Cardiac muscle cell (in vitro differentiated cells and primary cell): ENCODE results near the gene ACAP1. TPM values are rescaled to one million over a fixed set of nuclear protein-coding genes. Genes with fewer than 3 reads are reported as not detected.

Experiments
- DNase-seq, 2 donors: peaks; one replicate each; pipeline versions ENCODE4 v3.0.0 to v3.0.0-alpha.2; 2010 to 2017; ENCODE audit warnings: low read depth in 1 of 2, low spot score in 1 of 2
- H3K27ac ChIP-seq: fragments of 200-600 bp; sonication (generic); 2 replicates; pipeline ENCODE4 v1.5.1; 2016
- H3K27me3 ChIP-seq: fragments of 200-600 bp; sonication (generic); 2 replicates; pipeline ENCODE4 v1.6.0; 2016; ENCODE audit warnings: control low read depth
- H3K36me3 ChIP-seq: fragments of 200-600 bp; sonication (generic); 2 replicates; pipeline ENCODE4 v1.5.1; 2016; ENCODE audit warnings: control low read depth
- H3K4me1 ChIP-seq: fragments of 200-600 bp; sonication (generic); 2 replicates; pipeline ENCODE4 v1.8.1; 2017; ENCODE audit warnings: low read depth, mild to moderate bottlenecking, mixed run types
- H3K4me3 ChIP-seq: fragments of 200-600 bp; sonication (generic); 2 replicates; pipeline ENCODE4 v1.5.1; 2016; ENCODE audit warnings: mild to moderate bottlenecking
- H3K9me3 ChIP-seq: fragments of 200-600 bp; sonication (generic); 2 replicates; pipeline ENCODE4 v1.5.1; 2017; ENCODE audit warnings: low read depth, mild to moderate bottlenecking, control low read depth
- polyA plus RNA-seq: library from polyadenylated mRNA; unstranded; fragments of >200 nt; fragmentation: Nextera tagmentation; extraction: Ambion mirVana; gene quantifications from 2 replicates; pipeline ENCODE4 v1.2.1, GENCODE V29; 2016
- total RNA-seq: library from RNA; depleted of rRNA; stranded (reverse); fragments of >200 nt; gene quantifications from 2 replicates; pipeline ENCODE4 v1.2.3, GENCODE V29; 2016
- TF ChIP-seq, protein P1 (sequence below): IDR thresholded peaks from 2 replicates; pipeline ENCODE4 v1.5.1; 2012; ENCODE audit warnings: low read depth, mild to moderate bottlenecking, low read length

ACAP1 gene
- total and polyA plus RNA-seq, 2 experiments from 2014 or later: 1.4 to 32.1 TPM

GRCh38 chr17:7383742-7384488, 47.6 kb downstream of the ACAP1 start:
- no peaks in the 10 kb centered on the region for H3K9me3 ChIP-seq
- TF ChIP-seq, protein P1, sequence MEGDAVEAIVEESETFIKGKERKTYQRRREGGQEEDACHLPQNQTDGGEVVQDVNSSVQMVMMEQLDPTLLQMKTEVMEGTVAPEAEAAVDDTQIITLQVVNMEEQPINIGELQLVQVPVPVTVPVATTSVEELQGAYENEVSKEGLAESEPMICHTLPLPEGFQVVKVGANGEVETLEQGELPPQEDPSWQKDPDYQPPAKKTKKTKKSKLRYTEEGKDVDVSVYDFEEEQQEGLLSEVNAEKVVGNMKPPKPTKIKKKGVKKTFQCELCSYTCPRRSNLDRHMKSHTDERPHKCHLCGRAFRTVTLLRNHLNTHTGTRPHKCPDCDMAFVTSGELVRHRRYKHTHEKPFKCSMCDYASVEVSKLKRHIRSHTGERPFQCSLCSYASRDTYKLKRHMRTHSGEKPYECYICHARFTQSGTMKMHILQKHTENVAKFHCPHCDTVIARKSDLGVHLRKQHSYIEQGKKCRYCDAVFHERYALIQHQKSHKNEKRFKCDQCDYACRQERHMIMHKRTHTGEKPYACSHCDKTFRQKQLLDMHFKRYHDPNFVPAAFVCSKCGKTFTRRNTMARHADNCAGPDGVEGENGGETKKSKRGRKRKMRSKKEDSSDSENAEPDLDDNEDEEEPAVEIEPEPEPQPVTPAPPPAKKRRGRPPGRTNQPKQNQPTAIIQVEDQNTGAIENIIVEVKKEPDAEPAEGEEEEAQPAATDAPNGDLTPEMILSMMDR: no peak
- peaks cover 45% of the 10 kb centered on the region for H3K27me3 ChIP-seq
- H3K36me3 ChIP-seq: no peaks in the 10 kb centered on the region
- H3K27ac ChIP-seq: no peak overlapping the region
- peak; percentile 38 to 72 for DNase-seq
- peak overlapping the region; percentile 15 for H3K4me3 ChIP-seq
- H3K4me1 ChIP-seq: no peaks in the 10 kb centered on the region

GRCh38 chr17:7384489-7385081, 48.3 kb downstream of the ACAP1 start:
- no peaks in the 10 kb centered on the region for H3K9me3 ChIP-seq
- H3K4me3 ChIP-seq: peak overlapping the region; percentile 15
- no peaks in the 10 kb centered on the region for H3K4me1 ChIP-seq
- H3K27ac ChIP-seq: no peak overlapping the region
- H3K27me3 ChIP-seq: peaks cover 45% of the 10 kb centered on the region
- TF ChIP-seq, protein P1: no peak
- no peak for DNase-seq
- no peaks in the 10 kb centered on the region for H3K36me3 ChIP-seq

DNA sequence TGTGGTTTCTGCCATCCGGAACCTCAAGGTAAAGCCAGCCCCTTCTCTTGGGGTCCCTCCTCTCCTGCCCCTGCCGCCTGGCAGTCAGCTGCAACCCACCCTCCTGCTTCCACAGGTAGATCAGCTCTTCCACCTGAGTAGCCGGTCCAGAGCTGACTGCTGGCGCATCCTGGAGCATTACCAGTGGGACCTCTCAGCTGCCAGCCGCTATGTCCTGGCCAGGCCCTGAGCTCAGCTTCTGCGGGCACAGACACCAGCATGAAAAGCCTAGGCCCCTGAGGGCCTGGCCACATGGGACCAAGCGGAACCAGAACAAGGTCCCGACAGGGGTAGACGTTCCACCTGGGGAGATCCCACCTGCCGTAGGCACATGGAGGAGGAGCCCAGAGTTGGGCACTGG, 52.5 kb downstream of the ACAP1 start:
- no peak for DNase-seq
- Histone ChIP-seq H3K9me3 (no peaks in the 10 kb centered on the region), H3K4me3 (no peak overlapping the region), H3K36me3 (no peaks in the 10 kb centered on the region), H3K27me3 (peaks cover 6% of the 10 kb centered on the region), H3K4me1 (peaks cover 4% of the 10 kb centered on the region), H3K27ac (no peak overlapping the region)
- TF ChIP-seq, protein P1: no peak

GRCh38 chr17:7389924-7390910, 53.9 kb downstream of the ACAP1 start:
- TF ChIP-seq, protein P1: no peak
- H3K36me3 ChIP-seq: no peaks in the 10 kb centered on the region
- H3K4me3 ChIP-seq: no peak overlapping the region
- H3K27me3 ChIP-seq: no peaks in the 10 kb centered on the region
- H3K27ac ChIP-seq: no peak overlapping the region
- DNase-seq: no peak
- peaks cover 4% of the 10 kb centered on the region for H3K4me1 ChIP-seq
- no peaks in the 10 kb centered on the region for H3K9me3 ChIP-seq

- TF ChIP-seq, protein P1: no peak
- peaks cover 4% of the 10 kb centered on the region for H3K4me1 ChIP-seq
- no peak for DNase-seq
- no peaks in the 10 kb centered on the region for H3K36me3 ChIP-seq
- H3K27ac ChIP-seq: no peak overlapping the region
- H3K9me3 ChIP-seq: no peaks in the 10 kb centered on the region
- no peak overlapping the region for H3K4me3 ChIP-seq
- no peaks in the 10 kb centered on the region for H3K27me3 ChIP-seq
Measured at GRCh38 chr17:7391307-7391706, 55.0 kb downstream of the ACAP1 start.
